Esophagus squamous epithelium (tissue), 5 donors: Measurements from ENCODE around the gene ACRV1. TPM values are rescaled to one million over a fixed set of nuclear protein-coding genes. Genes with fewer than 3 reads are reported as not detected.

Experiments used
- DNase-seq: peaks from one replicate; lab custom pipeline; 2025; lab: John Stamatoyannopoulos, UW
- H3K27ac ChIP-seq, 4 donors: fragments of 200-600 bp; sonication (generic); one replicate each; pipeline ENCODE4 v1.5.1; 2016 to 2019; ENCODE audit warnings: mild to moderate bottlenecking in 1 of 4
- H3K27me3 ChIP-seq, 4 donors: fragments of 200-600 bp; sonication (generic); 1 replicate in 3 of 4; 2 replicates in 1 of 4; pipeline versions ENCODE4 v1.5.1 to v1.6.0; 2017 to 2021; ENCODE audit warnings: antibody characterized with exemption in 1 of 4
- H3K36me3 ChIP-seq, 3 donors: fragments of 200-600 bp; sonication (generic); one replicate each; pipeline ENCODE4 v1.5.1; 2016 to 2019
- H3K4me1 ChIP-seq, 3 donors: fragments of 200-600 bp; sonication (generic); one replicate each; pipeline ENCODE4 v1.5.1; 2017 to 2019
- H3K4me3 ChIP-seq, 4 donors: fragments of 200-600 bp; sonication (generic); 1 replicate in 3 of 4; 2 replicates in 1 of 4; pipeline ENCODE4 v1.5.1; 2016 to 2019; ENCODE audit warnings: mild to moderate bottlenecking in 2 of 4, moderate library complexity in 1 of 4
- H3K9me3 ChIP-seq, 3 donors: fragments of 200-600 bp; sonication (generic); one replicate each; pipeline ENCODE4 v1.5.1; 2016 to 2019
- POLR2A ChIP-seq, 4 donors: fragments of 450-650 bp; IDR thresholded peaks; one replicate each; pipeline ENCODE4 v1.6.1; 2017; ENCODE audit warnings: antibody characterized with exemption in 4 of 4, mild to moderate bottlenecking in 4 of 4, moderate library complexity in 3 of 4
- WGBS, 2 donors: methylation state at CpG; one replicate each; pipeline ENCODE4 v1.1.5; 2018; 5-methylcytosine and 5-hydroxymethylcytosine counted together
- intact Hi-C: fragments of 100-400 bp; cut with DNase I; formaldehyde crosslinking; loops from one replicate; pipeline ENCODE4 v1.15.0; 2022
- total RNA-seq, 4 donors: library from RNA; depleted of rRNA; stranded (reverse); fragments of >200 nt; gene quantifications; one replicate each; pipeline ENCODE4 v1.1.0, GENCODE V29; 2016
- TF ChIP-seq, protein P1 (sequence below), 6 experiments: fragments of 450-650 bp in 4 of 6; fragments of 200-600 bp in 2 of 6; sonication (generic) in 2 of 6; IDR thresholded peaks; one replicate each; pipeline ENCODE4 v1.5.1; 2016 to 2019; ENCODE audit warnings: antibody characterized with exemption in 6 of 6, mild to moderate bottlenecking in 4 of 6, moderate library complexity in 4 of 6
- donor health status: DM: yes; HTN: yes; CAD: no.

The ACRV1 gene
- total RNA-seq, 4 donors from 2014 or later, result not detected

DNA sequence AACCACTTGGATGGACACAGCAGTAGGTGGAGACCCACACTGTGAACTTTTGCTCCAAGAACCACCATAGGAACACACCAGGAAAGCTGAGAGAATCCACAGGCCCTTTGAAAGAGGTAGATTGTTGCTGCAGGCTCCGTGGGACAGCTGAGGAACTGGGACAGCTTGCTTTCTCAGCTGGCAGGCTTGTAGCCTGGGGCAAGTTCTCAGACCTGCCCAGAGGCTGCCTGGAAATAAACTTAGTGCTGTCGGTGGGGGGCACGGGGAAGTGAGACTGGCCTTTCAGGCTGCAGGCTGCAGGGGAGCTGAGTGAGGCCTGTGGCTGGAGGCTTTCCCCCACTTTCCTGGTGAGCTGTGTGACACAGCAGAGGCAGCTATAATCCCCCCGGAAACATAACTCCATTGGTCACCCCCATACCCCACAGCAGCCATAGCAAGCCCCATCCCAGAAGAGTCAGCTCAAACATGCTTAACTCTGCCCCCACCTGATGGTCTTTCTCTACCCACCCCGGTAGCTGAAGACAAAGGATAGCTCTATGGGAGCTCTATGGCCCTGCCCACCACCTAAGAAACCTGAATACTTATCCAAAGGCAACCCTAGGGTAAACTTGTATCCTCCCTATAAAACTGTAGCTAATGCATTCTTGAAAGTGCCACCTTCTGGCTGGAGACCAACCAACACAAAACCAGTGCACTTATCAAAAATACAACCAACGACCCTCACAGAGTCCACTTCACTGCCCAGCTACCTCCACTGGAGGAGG, 21.4 kb upstream of the ACRV1 start:
- H3K9me3 ChIP-seq, result no peaks in the 10 kb centered on the region
- WGBS, 2 donors, result 46 to 47% methylated on average over 4 to 6 of the region's 6 CpGs
- intact Hi-C loops, result no loop called here
- no peaks in the 10 kb centered on the region for H3K4me1 ChIP-seq
- H3K4me3 ChIP-seq, result no peak overlapping the region
- H3K36me3 ChIP-seq, result no peaks in the 10 kb centered on the region
- DNase-seq, result no peak
- no peak overlapping the region for H3K27ac ChIP-seq
- TF ChIP-seq POLR2A (IDR thresholded peaks at IDR 0.05), result no peak
- TF ChIP-seq, protein P1, sequence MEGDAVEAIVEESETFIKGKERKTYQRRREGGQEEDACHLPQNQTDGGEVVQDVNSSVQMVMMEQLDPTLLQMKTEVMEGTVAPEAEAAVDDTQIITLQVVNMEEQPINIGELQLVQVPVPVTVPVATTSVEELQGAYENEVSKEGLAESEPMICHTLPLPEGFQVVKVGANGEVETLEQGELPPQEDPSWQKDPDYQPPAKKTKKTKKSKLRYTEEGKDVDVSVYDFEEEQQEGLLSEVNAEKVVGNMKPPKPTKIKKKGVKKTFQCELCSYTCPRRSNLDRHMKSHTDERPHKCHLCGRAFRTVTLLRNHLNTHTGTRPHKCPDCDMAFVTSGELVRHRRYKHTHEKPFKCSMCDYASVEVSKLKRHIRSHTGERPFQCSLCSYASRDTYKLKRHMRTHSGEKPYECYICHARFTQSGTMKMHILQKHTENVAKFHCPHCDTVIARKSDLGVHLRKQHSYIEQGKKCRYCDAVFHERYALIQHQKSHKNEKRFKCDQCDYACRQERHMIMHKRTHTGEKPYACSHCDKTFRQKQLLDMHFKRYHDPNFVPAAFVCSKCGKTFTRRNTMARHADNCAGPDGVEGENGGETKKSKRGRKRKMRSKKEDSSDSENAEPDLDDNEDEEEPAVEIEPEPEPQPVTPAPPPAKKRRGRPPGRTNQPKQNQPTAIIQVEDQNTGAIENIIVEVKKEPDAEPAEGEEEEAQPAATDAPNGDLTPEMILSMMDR (IDR thresholded peaks at IDR 0.05), result no peak
- H3K27me3 ChIP-seq, result no peaks in the 10 kb centered on the region

DNA sequence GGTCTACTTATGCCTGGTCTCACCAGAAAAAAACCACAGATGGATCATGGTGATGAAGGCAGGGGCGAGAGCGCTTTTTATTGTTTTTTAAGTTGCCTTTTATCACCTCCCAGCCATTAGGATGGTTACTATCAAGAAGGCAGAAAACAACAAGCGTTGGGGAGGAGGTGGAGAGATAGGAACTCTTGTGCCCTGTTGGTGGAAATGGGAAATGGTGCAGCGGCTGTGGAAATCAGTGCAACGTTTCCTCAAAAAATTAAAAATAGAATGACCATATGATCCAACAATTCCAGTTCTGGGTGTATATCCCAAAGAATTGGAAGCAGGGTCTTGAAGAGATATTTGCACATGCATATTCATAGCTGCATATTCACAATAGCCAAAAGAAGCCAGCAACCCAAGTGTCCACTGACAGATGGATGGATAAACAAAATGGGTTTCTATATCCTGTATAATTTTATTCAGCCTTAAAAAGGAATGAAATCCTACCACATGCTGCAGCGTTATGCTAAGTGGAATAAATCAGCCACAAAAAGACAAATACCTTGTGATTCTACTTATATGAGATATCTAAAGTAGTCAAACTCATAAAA, 20.5 kb upstream of the ACRV1 start:
- 73 to 77% methylated on average over 6 of the region's 6 CpGs for WGBS, 2 donors
- no peaks in the 10 kb centered on the region for H3K4me1 ChIP-seq
- DNase-seq, result no peak
- no peak for TF ChIP-seq POLR2A (IDR thresholded peaks at IDR 0.05)
- TF ChIP-seq, protein P1 (IDR thresholded peaks at IDR 0.05), result no peak
- no peaks in the 10 kb centered on the region for H3K9me3 ChIP-seq
- H3K4me3 ChIP-seq, result no peak overlapping the region
- H3K36me3 ChIP-seq, result no peaks in the 10 kb centered on the region
- H3K27ac ChIP-seq, result no peak overlapping the region
- no peaks in the 10 kb centered on the region for H3K27me3 ChIP-seq
- intact Hi-C loops, result no loop called here

DNA sequence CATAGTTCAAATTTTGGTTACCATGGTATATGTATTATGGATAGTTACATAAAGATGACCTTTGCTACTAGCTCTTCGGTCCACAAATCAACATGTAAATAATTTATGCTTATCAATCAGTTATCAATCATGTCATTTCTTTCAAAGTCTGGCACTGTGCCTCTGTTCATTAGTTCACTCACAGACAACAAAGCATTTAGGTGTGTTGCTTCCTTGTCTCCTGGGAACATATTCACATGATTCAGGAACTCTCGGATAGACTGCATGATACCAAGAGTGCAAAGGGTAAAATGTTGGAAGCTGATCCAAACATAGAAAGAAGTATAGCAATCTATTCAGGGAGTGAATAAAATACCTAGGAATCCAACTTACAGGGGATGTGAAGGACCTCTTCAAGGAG, 14.3 kb upstream of the ACRV1 start:
- H3K4me1 ChIP-seq, result no peaks in the 10 kb centered on the region
- no peaks in the 10 kb centered on the region for H3K27me3 ChIP-seq
- no peak overlapping the region for H3K27ac ChIP-seq
- TF ChIP-seq, protein P1 (IDR thresholded peaks at IDR 0.05), result no peak
- TF ChIP-seq POLR2A (IDR thresholded peaks at IDR 0.05), result no peak
- no peak for DNase-seq
- 46 to 54% methylated on average over 2 of the region's 2 CpGs for whole genome bisulfite sequencing, 2 donors
- no peaks in the 10 kb centered on the region for H3K36me3 ChIP-seq
- intact Hi-C loops, result no loop called here
- H3K4me3 ChIP-seq, result no peak overlapping the region
- no peaks in the 10 kb centered on the region for H3K9me3 ChIP-seq

DNA sequence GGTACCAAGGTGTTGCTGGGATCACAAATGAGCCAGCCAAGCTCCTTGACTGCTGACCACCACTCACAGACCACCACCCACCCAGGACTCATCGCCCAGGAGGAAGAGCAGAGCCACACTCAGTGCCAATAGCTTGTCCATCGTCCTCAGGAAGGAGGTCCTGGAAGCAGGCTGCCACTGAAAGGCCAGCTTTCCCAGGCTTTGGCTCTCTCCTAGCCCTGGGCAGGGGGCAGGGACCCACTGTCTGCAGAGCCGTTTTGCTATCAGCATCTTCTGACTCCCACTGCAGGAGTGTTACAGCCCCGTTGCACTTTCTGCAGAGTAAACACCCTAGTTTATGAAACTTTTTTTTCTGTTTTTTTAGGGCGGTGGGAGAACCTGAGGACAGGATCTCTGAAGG, 12.2 kb upstream of the ACRV1 start:
- no peaks in the 10 kb centered on the region for H3K4me1 ChIP-seq
- DNase-seq, result no peak

DNA sequence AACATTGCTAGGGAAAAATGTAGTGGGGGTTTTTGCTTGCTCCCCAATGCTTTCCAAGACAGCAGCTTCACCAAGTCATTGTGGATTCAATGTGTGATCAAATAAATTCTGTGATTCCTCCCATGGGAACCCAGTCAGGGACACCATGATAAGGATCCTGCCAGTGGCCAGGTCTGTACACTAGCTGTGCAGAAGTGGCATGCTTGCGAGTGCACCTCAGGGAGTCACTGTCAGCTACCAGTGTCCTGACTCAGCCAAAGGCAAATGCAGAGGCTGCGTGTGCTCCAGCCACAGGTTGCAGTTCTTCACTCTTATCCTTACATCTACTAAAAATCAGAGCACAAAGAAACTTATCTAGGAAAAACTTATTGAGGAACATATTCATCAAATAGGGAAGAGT, 9.4 kb upstream of the ACRV1 start:
- no peaks in the 10 kb centered on the region for H3K4me1 ChIP-seq
- no peaks in the 10 kb centered on the region for H3K9me3 ChIP-seq
- H3K36me3 ChIP-seq, result no peaks in the 10 kb centered on the region
- H3K4me3 ChIP-seq, result no peak overlapping the region
- DNase-seq, result no peak
- no peak overlapping the region for H3K27ac ChIP-seq
- WGBS, 2 donors, result 67 to 88% methylated on average over 1 of the region's 2 CpGs
- intact Hi-C loops, result no loop called here
- no peak for TF ChIP-seq POLR2A (IDR thresholded peaks at IDR 0.05)
- TF ChIP-seq, protein P1 (IDR thresholded peaks at IDR 0.05), result no peak
- H3K27me3 ChIP-seq, result no peaks in the 10 kb centered on the region

More for the DNA sequence above, 12.2 kb upstream of the ACRV1 start:
- Histone ChIP-seq H3K36me3 (no peaks in the 10 kb centered on the region), H3K27me3 (no peaks in the 10 kb centered on the region), H3K9me3 (no peaks in the 10 kb centered on the region), H3K4me3 (no peak overlapping the region), H3K27ac (no peak overlapping the region)
- WGBS, 2 donors, result 71 to 76% methylated on average over 3 to 4 of the region's 5 CpGs
- TF ChIP-seq, protein P1 (IDR thresholded peaks at IDR 0.05), result no peak
- no peak for TF ChIP-seq POLR2A (IDR thresholded peaks at IDR 0.05)
- intact Hi-C loops, result no loop called here
